Measurements from ENCODE around the gene SCARB1.

SCARB1 gene

DNA sequence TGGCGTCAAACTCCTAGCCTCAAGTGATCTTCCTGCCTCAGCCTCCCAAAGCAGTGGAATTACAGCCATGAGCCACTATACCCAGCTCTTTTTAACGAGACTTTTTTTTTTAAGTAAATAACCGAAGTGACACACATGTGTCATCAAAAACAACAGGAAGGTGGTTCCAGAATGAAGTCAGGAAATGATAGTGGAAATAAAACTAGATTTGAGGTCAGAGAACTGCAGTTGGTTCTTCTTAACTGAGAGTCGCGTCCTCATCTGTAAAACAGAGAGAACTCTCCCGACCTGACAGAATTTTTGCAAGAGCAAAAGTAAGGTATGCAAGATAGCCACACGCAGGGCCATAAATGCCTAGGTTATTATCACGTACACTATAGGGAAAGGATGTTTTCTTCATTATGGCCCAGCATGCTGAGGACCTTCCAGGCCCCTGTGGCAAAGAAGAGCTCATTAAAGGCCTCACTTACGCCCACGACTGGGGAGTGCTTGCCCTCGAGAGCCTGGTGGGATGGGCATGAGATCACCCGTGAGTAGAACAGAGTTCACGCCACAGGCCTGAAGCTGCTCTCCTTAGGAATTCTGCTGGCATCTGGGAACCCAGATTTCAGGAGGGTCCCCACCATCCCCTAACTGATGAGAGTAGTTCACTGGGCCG, 67.2 kb downstream of the SCARB1 start:
- DNase-seq (ENCODE audit: low spot score), result no peak

DNA sequence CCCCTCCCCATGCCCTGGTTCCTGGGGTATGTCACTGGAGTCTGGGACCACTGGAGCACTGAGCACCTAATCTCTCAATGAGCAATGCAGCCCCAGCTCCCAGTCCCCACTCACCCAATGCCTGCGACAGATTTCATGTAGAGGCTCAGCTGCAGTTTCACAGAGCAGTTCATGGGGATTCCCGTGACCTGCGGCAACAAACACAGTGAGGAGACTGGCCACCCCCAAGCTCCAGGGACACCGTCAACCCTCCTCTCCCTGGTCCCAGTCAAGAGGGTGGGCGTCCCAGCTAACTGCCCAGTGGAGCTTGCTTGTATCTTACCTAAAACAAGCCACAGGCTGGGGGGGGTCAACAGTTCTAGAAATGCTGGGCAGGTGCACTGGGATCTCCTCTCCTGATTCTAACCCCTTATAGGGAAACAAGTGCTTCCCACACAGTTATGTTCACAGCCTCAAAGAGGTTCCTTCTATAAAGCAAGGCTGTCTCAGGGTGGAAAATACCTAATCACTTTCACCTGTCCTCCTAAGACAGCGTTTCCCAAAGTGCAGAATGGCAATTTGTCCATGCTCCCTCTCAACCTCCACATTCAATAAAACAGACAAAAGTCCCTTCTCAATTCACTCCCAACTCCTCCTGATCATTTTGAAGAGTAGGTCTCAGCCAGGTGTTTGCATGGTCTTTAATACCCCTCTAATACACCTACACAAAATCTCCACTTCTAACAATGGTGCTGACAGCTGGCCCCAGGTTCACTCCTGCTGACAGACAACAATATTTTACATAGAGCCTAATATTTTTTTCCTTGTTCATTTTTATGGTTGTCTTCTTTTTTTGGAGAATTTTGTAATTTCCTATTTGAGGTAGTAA, 68.3 kb downstream of the SCARB1 start:
- no peak for DNase-seq (ENCODE audit: low spot score)

DNA sequence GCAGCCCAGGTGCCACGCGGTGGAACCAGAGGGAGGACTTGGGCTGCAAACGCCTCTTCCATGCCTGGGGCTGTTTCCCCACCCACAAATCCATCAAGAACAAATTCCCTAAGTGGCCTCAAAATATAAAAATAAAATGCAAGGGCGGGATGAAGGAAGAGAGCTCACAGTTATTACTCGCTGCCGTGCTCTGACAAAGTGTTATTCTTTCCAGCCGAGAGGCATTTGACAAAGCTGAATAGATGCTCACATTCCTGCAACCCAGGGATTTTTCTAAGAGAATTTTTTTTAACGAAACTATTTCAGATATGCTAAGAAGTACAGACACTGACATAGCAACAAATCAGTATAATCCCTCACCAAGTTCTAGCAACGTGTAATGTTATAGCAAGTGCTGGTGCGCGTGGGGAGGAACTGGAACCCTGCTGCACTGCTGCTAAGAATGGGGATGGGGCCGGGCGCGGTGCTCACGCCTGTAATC, 70.7 kb downstream of the SCARB1 start:
- DNase-seq (ENCODE audit: low spot score), result no peak

DNA sequence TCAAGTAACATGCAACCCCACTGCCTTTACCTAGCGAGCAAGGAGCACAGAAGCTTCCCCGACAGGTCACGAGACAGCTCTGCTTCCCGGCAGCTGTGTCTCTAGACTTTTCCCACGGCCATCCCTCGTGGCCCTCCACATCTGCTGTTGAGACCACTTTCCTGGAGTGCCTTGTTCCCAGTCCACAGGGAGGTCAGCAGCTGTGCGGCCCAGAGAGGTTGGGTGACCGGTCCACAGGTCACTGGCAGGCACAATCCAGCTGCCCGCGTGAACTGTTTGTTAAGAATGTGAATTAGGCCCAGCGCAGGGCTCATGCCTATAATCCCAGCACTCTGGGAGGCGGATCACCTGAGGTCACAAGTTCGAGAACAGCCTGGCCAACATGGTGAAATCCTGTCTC, 71.5 kb downstream of the SCARB1 start:
- DNase-seq (ENCODE audit: low spot score), result no peak

DNA sequence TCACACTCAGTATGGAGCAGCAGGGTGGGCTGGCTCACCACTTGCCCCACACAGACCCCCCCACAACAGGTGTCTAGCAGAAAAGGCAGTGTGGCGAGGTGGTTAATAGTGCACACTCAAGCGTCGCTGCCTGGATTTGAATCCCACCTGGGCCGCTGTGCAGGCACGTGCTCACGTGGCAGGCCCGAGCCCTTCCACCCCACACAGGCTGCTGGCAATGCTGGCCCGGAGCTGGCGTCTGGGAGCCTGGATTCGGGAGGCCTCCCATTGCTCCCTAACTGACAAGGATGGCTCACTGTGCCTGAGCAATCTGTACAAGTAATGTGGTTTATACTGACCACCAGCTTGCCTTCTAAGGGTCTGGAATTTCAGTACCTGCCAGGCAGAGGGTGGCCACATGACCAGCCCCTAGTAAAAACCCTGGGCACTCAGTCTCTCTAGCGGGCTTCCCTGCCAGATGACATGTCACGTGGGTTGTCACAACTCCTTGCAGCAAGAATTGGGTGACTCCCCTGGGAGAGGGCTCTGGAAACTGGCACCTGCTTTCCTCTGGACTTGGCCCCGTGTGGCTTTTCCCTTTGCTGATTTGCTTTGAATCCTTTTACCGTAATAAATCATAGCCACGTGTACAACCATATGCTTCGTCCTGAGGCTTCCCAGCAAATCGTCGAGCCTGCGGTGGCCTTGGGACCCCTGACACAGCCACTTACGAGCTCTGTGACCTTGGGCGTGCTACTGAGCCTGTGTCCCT, 72.8 kb downstream of the SCARB1 start:
- no peak for DNase-seq (ENCODE audit: low spot score)

DNA sequence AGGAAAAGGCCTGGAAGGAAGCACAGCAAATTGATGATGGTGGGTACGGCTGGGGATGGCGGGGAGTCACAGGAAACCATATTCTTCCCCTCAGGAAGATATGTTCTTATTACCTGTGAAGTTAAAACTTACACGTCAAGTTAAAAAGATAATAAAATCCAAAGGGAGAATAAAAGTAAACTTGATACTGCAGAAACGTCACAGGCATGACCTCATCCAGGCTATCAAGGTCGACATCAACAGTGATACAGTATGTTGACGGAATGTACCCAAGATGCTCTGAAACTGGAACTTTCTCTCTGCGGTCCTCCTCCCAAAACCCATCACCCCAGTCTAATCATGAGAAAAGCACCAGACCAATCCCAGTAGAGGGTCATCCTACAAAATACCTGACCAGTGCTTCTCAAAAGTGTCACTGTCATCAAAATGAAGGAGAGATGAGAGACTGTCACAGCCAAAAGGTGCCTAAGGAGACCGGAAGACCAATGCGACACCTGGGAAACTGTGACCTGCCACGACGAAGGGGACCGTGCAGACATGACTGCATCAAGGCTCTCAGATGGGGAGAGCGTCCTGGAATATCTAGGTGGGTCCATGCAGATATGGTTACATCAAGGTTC, 74.6 kb downstream of the SCARB1 start:
- no peak for DNase-seq (ENCODE audit: low spot score)

DNA sequence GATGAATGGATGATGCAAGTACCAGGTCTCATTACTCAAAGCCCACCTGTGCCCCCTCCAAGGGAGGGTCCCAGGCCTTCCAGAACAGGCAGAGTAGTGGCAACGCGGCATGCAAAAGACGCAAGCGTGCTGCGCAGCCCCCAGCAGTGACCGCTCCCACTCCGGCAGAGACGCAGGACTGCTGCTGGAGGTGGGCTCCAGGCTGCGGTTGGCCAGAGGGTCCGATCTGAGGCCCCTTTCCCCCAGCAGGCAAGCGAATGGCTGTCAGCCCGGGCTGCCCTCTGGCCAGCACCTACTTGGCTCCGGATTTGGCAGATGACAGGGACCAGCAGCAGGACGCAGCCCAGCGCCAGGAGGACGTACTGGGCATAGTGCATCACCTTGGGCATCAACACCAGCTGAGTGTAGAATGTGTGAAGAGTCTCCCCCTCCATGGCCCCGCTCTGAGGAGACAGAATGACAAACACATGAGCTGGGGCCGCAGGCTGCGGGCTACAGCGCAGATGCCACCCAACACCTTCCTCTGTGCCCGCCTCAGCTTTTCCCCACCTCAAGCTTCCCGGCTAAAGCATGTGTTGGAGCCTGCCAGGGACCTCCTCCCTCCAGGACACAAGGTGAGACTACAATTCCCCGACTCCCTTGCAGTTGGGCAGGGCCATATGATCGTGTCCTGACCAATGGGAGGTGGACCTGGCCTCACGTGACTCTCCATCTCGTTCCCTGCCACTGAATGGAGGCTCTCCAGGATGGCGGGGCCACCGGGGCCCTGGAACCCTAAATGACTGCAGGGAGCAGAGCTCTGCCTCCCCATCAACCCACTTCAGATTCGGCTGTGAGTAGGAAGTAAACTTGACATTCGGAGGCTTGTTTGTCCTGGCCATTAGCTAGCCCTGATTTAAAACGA, 77.4 kb downstream of the SCARB1 start:
- DNase-seq (ENCODE audit: low spot score), result no peak

DNA sequence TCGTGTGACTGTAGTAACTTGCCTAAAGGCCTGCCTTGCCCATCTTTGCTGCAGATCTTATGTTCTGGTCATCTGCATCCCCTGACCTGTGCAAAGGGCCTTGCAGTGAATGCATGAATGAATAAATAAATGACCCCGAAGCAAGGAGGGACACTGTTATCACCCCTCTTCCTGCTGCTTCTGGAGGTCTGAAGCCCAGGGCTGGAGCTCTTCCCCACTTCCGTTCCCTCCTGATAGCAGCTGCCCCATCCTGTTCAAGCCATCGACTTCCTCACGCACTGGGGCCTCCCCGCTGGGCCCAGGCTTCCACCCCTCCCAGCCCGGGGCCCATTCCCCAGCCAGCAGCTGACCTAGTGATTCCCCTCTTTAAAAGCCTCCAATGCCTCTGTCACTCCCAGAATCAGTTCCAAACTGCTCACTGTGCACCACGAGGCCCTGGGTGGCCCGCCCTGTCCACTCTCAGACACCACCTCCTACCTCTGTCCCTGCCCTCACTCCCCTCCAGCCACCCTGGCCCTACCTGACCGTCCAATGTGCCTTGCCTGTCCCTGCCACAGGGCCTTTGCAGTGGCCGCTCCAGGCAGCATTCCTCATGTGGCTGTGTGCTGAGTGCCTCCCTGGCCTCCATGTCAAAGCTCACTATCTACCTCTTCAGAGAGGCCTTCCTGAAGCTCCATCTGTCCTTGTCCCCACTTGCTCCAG, 78.6 kb downstream of the SCARB1 start:
- no peak for DNase-seq (ENCODE audit: low spot score)

DNA sequence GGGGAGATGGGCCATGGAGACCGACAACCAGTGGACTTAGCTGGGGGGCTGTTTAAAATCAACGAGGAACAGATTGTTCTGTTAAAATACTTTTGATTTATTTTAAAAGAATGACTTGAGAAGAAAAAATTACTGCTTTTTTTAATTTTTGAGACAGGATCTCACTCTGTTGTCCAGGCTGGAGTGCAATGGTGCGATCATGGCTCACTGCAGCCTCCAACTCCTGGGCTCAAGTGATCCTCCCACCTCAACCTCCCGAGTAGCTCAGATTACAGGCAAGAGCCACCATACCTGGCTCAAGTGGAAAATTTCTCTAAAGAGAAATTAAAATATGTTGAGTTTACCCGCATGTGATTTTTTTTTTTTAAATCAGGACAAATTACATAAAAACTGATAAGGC, 80.6 kb downstream of the SCARB1 start:
- DNase-seq (ENCODE audit: low spot score), result no peak

DNA sequence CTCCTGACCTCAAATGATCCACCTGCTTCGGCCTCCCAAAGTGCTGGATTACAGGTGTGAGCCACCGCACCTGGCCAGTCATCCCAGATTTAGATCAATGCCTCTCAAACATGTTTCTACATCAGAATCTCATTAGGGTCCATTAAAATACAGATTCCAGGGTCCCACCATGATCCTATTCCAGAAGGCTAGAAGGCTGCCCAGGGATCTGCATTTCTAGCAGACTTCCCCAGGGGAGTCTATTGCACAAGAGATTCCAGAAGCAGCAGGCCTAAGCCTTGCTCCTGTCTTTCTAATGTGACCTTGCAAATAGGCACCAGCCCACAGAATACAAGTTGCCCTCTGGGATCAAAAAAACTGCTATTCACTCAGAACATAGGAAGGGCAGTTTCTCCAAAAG, 81.5 kb downstream of the SCARB1 start:
- DNase-seq (ENCODE audit: low spot score), result no peak

DNA sequence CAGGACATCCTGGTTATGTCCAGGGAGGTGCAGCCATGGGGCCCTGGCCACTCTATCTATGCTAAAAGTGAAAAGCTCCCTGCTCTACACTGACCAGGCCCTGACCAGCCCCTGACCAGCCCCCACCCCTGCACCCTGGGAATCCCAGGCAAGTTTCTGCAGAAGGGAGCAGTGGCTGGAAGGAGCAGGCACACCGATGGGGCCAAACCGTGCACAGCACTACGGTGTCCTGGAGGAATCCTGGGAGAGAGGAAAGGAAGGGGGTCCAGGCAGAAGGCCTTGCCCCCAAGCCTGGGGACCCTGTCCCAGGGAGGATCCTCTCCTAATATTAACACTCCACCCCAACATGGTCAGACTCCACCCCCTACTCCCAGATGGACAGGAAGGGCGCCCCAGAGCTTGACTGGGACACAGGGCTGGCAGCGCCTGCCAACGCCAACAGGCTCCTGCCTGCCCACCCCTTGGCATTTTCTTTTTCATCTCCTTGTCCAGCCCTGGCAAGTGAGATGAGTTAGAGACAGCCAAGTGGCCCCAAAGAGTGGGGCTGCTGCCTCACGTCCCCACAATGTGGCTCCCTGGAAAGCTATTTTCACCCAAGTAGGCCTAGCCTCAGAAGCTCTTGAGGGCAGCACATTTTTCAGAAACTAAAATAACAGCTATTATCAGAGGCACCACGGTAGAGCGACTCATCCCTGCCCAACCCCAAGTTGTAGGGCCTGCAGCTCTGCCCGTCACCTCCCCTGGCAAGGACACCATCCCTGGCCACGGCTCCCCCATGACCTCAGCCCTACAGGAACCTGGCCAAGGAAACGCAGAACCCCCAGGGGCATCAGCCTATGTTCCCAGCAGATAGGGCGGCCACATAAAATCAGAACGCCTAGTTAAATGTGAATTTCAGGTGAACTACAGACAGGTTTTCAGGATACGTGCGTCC, 82.6 kb downstream of the SCARB1 start:
- DNase-seq (ENCODE audit: low spot score), result no peak

DNA sequence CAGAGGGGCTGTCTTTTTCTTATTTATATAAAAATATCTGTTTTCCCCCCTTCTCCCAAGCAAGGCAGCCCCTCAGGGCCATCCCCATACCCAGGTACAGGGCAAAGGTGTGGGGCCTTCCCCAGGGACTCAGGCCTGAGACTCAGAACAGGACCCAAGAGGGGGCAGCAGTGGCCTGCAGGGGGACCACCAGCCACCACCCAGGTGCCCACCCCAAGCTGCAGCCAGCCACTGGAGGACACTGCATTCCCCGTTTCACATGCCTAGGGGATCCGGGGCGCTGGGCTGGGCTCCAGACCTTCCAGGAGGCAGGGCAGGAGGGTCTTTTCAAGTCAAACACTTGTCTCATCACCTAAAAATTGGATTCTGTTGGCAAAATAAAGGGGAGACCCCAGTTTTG, 83.3 kb downstream of the SCARB1 start:
- no peak for DNase-seq (ENCODE audit: low spot score)

DNA sequence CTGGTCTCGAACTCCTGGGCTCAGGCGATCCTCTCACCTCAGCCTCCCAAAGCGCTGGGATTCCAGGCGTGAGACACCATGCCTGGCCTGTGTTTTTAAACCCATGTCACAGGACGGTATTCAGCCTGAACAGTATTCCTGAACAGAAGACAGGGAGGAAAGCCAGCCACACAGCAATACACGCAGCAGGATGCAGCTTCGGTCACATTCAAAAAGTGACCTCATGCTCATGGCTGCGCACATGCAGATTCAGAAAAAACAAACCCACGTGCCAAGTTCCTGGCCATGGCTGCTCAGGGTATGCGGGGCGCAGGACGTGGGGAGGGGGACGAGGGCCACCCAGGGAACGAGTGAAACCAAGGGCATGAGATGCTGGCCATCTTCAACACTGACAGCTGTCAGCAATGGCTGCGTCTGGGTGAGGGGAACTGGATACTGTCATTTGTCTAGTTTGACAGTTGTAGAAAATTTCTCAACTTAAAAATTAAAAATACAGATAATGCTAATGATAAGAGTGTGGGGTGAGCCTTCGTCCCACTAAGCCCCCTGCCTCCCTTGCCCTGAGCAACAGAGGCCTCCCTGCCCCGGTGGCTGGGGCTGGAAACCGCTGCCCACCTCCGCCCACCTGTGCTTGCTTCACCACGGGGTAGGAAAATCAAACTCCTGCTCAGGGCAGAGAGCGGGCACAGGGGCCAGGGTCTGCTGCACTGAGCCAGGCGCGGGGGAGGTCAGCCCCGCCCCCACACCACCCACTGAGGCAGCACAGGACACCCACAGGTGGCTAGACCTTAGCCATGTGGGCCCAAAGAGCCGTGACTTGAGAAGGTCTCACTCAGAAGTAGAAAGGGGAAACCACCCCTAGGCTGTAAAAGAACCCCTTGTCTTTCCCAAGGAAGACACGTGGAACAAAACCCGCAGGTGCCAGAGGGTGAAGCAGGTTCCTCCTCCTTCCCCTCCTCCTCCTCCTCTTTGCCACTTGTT, 84.2 kb downstream of the SCARB1 start:
- DNase-seq (ENCODE audit: low spot score), result no peak

DNA sequence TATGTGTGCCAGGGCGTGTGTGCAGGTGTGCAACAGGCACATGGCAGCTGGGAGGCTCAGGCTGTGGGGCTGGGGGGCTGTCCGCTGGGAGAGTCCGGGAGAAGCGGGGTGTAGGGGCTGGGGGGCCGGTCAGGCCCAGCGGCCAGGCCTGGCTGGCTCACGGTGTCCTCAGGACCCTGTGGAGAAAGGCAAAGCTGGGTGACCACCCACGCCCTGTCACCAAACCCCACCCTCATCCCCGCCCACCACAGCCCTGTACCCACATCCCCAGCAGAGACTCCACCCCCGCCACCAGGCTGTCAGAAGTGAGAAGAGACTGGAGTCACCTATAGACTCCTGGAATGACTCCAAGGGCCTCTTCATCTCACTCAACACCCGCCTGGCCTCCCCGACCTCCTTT, 85.3 kb downstream of the SCARB1 start:
- DNase-seq (ENCODE audit: low spot score), result no peak

DNA sequence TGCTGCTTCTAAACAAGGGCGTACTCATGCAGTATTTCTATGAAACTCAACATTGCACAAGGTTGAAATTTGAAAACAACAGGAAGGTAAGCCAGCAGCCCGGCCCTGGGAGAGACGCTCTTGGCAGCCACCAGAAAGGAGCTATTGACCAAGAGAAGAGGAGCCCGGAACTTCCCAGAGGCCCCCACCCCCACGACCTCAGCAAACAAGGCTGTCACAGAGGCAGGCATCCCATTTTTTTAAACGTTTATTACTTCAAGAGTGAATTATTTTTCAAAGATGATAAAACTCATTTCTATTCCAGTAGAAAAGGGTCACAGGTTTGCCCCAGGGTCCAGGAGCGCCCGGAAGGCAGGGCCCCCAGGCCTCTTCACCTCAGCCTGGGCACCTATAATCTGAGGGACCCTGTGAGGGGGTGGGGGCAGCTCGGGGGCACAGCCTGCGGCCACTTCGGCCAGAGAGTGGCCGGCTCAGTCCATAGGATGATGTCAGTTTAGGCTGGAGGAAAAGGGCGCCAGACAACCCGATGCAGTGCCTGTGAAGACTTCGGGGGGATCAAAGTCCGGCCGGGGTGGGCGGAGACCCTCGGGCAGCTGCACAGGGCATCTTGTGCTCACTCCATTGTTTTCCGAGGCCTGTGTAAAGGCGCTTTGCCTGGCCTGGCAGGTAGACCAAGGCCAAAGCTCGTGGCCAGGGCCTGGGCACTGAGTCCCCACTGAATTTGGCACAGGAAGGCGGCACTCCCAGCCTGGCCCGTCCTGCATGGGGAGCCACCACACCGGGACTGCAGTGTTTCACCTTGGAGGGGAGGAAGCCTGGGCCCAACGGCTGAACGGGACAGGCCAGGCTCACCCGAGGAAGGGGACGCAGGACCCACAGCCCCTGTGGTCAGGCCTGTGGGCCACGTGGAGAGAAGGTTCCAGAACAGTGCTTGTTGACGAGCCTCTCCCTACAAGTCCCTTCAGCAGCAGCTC, 86.0 kb downstream of the SCARB1 start:
- no peak for DNase-seq (ENCODE audit: low spot score)

DNA sequence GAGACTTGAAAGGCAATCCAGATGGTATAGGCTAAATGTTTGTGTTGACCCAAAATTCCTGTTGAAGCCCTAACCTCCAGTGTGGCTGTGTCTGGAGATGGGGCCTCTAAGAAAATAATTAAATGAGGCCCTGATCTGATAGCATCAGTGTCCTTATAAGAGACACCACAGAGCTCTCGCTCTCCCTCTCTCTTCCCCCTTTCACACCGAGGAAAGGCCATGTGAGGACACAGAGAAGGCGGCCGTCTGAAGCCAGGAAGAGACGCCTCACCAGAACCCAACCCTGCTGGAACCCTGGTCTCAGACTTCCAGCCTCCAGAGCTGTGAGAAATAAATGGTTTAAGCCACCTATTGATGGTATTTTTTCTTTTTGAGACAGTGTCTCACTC, 87.5 kb downstream of the SCARB1 start:
- DNase-seq (ENCODE audit: low spot score), result no peak

All from HuH-7.5 (cell line).